NT2/D1 (cell line): ENCODE measurements around the gene KPNA1.
A peak's percentile ranks its signal among the peaks of the same experiment; 100 is the strongest.

Source experiments
- DNase-seq: peaks from one replicate; pipeline ENCODE4 v3.0.0-alpha.2; 2011; ENCODE audit warnings: low read depth, low spot score
- H3K27me3 ChIP-seq: 2 replicates; pipeline ENCODE4 v1.6.0; 2011; ENCODE audit warnings: mild to moderate bottlenecking; ENCODE audit not compliant: insufficient read length, insufficient read depth
- H3K36me3 ChIP-seq: 2 replicates; pipeline ENCODE4 v1.6.1; 2011; ENCODE audit warnings: mild to moderate bottlenecking, low read length, mixed read lengths; ENCODE audit not compliant: insufficient read depth, insufficient read length
- H3K4me1 ChIP-seq: 2 replicates; pipeline ENCODE4 v1.5.1; 2011; ENCODE audit not compliant: insufficient read depth, insufficient read length
- H3K4me3 ChIP-seq: 2 replicates; pipeline ENCODE4 v1.5.1; 2011; ENCODE audit warnings: low read depth; ENCODE audit not compliant: insufficient read length
- H3K9ac ChIP-seq: 2 replicates; pipeline ENCODE4 v1.6.0; 2011; ENCODE audit warnings: low read depth; ENCODE audit not compliant: insufficient read length
- H3K9me3 ChIP-seq: 2 replicates; pipeline ENCODE4 v1.5.1; 2011; ENCODE audit warnings: mild to moderate bottlenecking, low read length; ENCODE audit not compliant: insufficient read depth
- SUZ12 ChIP-seq: IDR thresholded peaks from 2 replicates; pipeline ENCODE4 v1.6.1; 2011; ENCODE audit not compliant: insufficient read length, insufficient read depth; ENCODE audit errors: extremely low read depth
- YY1 ChIP-seq: IDR thresholded peaks from 2 replicates; pipeline ENCODE4 v1.6.1; 2011; ENCODE audit not compliant: insufficient read length, insufficient read depth
- ZNF274 ChIP-seq: IDR thresholded peaks from 2 replicates; pipeline ENCODE4 v1.6.1; 2011; ENCODE audit warnings: mild to moderate bottlenecking, low read depth, low read length

The KPNA1 gene

DNA sequence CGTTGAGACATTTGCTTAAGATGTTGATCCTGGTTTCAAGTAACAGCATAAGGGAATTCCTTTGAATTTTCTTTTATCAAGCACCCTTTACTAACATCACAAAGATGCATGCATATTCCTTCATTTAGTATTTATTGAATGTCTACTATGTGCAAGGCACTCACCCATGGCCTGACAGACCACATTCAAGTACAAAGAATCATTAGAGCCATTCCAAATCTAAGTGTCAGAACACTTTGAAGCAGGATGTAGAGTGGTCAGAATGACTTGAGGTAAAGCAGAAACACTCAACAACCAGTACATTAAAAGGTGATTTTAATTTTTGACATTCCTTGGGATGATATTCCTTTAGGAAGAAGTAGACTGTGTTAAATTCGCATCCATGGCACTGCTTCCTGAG lies 92.9 kb downstream of the KPNA1 start:
- DNase-seq, result no peak
- TF ChIP-seq SUZ12 (no peak), ZNF274 (no peak), YY1 (no peak)
- H3K9me3 ChIP-seq, result no peaks in the 10 kb centered on the region
- H3K9ac ChIP-seq, result no peak overlapping the region
- H3K4me1 ChIP-seq, result no peaks in the 10 kb centered on the region
- no peaks in the 10 kb centered on the region for H3K27me3 ChIP-seq
- peaks cover 66% of the 10 kb centered on the region for H3K36me3 ChIP-seq
- no peak overlapping the region for H3K4me3 ChIP-seq

- no peaks in the 10 kb centered on the region for H3K4me1 ChIP-seq
- no peaks in the 10 kb centered on the region for H3K27me3 ChIP-seq
- no peak for TF ChIP-seq YY1
- DNase-seq, result no peak
- no peak overlapping the region for H3K4me3 ChIP-seq
- no peaks in the 10 kb centered on the region for H3K9me3 ChIP-seq
- peaks cover 59% of the 10 kb centered on the region for H3K36me3 ChIP-seq
- no peak overlapping the region for H3K9ac ChIP-seq
These were observed 93.6 kb downstream of the KPNA1 start for GRCh38 chr3:122421101-122421500.

DNA sequence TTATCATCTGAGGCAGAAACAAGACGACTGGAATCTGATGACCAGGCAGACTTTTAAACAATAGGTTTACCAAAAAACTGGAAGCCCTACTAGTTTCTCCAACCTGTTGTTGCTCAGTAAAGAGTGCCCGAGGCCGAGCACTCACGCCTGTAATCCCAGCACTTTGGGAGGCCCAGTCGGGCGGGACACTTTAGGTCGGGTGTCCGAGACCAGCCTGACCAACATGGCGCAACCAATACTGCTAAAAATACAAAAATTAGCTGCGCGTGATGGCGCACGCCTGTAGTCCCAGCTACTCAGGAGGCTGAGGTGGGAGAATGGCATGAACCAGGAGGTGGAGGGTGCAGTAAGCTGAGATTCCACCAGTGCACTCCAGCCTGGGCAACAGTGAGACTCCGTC lies 97.8 kb downstream of the KPNA1 start:
- Histone ChIP-seq H3K4me1 (no peaks in the 10 kb centered on the region), H3K9ac (peak overlapping the region; percentile 86), H3K36me3 (peaks cover 40% of the 10 kb centered on the region), H3K27me3 (no peaks in the 10 kb centered on the region), H3K9me3 (no peaks in the 10 kb centered on the region), H3K4me3 (peak overlapping the region; percentile 81)
- DNase-seq, result no peak
- no peak for TF ChIP-seq SUZ12
- TF ChIP-seq ZNF274, result no peak
- TF ChIP-seq YY1, result no peak

GRCh38 chr3:122415762-122416654 lies 98.7 kb downstream of the KPNA1 start, which contains the start of gene WDR5B:
Gene WDR5B (minus strand): TSS chr3:122416062. CDS start chr3:122415528, 534 bp downstream.
- peaks cover 35% of the 10 kb centered on the region for H3K36me3 ChIP-seq
- no peaks in the 10 kb centered on the region for H3K9me3 ChIP-seq
- DNase-seq, result peak; percentile 96
- H3K4me1 ChIP-seq, result no peaks in the 10 kb centered on the region
- H3K27me3 ChIP-seq, result no peaks in the 10 kb centered on the region
- H3K4me3 ChIP-seq, result peak within 1 kb of the TSS; percentile 81
- TF ChIP-seq ZNF274 (no peak), SUZ12 (no peak), YY1 (no peak)
- peak within 1 kb of the TSS; percentile 87 for H3K9ac ChIP-seq

- Histone ChIP-seq H3K9me3 (no peaks in the 10 kb centered on the region), H3K36me3 (peaks cover 38% of the 10 kb centered on the region), H3K4me1 (no peaks in the 10 kb centered on the region), H3K9ac (peak overlapping the region; percentile 87), H3K4me3 (peak overlapping the region; percentile 81), H3K27me3 (no peaks in the 10 kb centered on the region)
- DNase-seq, result no peak
- TF ChIP-seq SUZ12, result no peak
These were observed 99.5 kb downstream of the KPNA1 start for GRCh38 chr3:122415104-122415744.

DNA sequence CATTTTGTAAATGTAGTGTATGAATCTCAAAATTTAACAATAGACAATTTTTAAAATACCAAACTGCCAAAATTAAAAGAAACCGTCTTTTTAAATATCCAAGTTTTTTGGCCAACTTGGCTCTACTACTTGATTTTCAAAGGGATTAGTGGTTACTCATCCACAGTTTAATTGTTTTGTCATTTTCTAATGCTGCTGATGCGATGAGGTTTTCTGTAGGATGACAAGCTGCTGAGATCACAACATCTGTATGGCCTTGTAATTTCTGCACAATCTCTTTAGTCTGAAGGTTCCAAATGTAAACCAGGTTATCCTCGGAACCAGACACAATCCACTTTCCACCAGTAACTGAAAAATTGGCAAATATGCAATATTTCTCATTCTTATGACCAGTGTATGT lies 100.3 kb downstream of the KPNA1 start:
- DNase-seq, result no peak
- no peak overlapping the region for H3K4me3 ChIP-seq
- H3K9ac ChIP-seq, result no peak overlapping the region
- H3K27me3 ChIP-seq, result no peaks in the 10 kb centered on the region
- H3K9me3 ChIP-seq, result no peaks in the 10 kb centered on the region
- no peaks in the 10 kb centered on the region for H3K4me1 ChIP-seq
- H3K36me3 ChIP-seq, result peaks cover 43% of the 10 kb centered on the region
- TF ChIP-seq SUZ12 (no peak), YY1 (no peak), ZNF274 (no peak)

GRCh38 chr3:122410639-122411038 lies 104.1 kb downstream of the KPNA1 start:
- no peaks in the 10 kb centered on the region for H3K27me3 ChIP-seq
- no peak overlapping the region for H3K9ac ChIP-seq
- peaks cover 49% of the 10 kb centered on the region for H3K36me3 ChIP-seq
- no peaks in the 10 kb centered on the region for H3K9me3 ChIP-seq
- no peak for TF ChIP-seq SUZ12
- no peak for TF ChIP-seq ZNF274
- no peak for TF ChIP-seq YY1
- no peak overlapping the region for H3K4me3 ChIP-seq
- no peak for DNase-seq
- H3K4me1 ChIP-seq, result no peaks in the 10 kb centered on the region
